Aorta (tissue), 5 donors: Measurements from ENCODE around the gene PDE10A. TPM values are rescaled to one million over a fixed set of nuclear protein-coding genes. Genes with fewer than 3 reads are reported as not detected.
"Not testable (repeated sequence)": the region's sequence is repeated elsewhere in the genome, so short reads cannot be mapped to it uniquely, and the experiment has no call there.

ENCODE experiments used
- ATAC-seq: fragments of 200-7000 bp; cut with Tn5 transposase; one replicate; pipeline ENCODE4 v1.9.1; 2022; ENCODE audit warnings: moderate library complexity; ENCODE audit not compliant: low FRiP score
- DNase-seq, 2 donors: peaks; one replicate each; pipeline ENCODE4 v3.0.0-alpha.2; 2020
- H3K27ac ChIP-seq, 2 donors: one replicate each; pipeline ENCODE4 v1.5.1; 2013; ENCODE audit warnings: low read length in 2 of 2, mild to moderate bottlenecking in 2 of 2, moderate library complexity in 2 of 2, control low read depth in 1 of 2, inconsistent platforms in 1 of 2, low read depth in 1 of 2
- H3K27me3 ChIP-seq, 2 donors: one replicate each; pipeline ENCODE4 v1.6.1; 2013; ENCODE audit warnings: control low read depth in 1 of 2, low read length in 1 of 2, mild to moderate bottlenecking in 1 of 2, moderate library complexity in 1 of 2; ENCODE audit not compliant: insufficient read depth in 2 of 2, control insufficient read depth in 1 of 2
- H3K36me3 ChIP-seq, 2 donors: one replicate each; pipeline ENCODE4 v1.6.1; 2013; ENCODE audit warnings: control low read depth in 1 of 2, low read length in 1 of 2, mild to moderate bottlenecking in 1 of 2; ENCODE audit not compliant: insufficient read depth in 2 of 2, control insufficient read depth in 1 of 2
- H3K4me1 ChIP-seq, 2 donors: one replicate each; pipeline ENCODE4 v1.6.1; 2013; ENCODE audit warnings: low read length in 2 of 2, control low read depth in 1 of 2, mild to moderate bottlenecking in 1 of 2, moderate library complexity in 1 of 2; ENCODE audit not compliant: insufficient read depth in 2 of 2, control insufficient read depth in 1 of 2
- H3K4me3 ChIP-seq, 2 donors: one replicate each; pipeline ENCODE4 v1.5.1; 2013; ENCODE audit warnings: low read length in 2 of 2, control low read depth in 1 of 2, mild to moderate bottlenecking in 1 of 2
- H3K9me3 ChIP-seq: one replicate; pipeline ENCODE4 v1.6.1; 2013; ENCODE audit warnings: mild to moderate bottlenecking, low read length; ENCODE audit not compliant: control insufficient read depth
- WGBS, 2 donors: extraction: QIAGEN DNeasy Blood & Tissue Kit; methylation state at CpG; one replicate each; pipeline ENCODE4 v1.1.7; 2013; 5-methylcytosine and 5-hydroxymethylcytosine counted together
- intact Hi-C, 2 donors: fragments of 100-400 bp; cut with DNase I; formaldehyde crosslinking; loops; one replicate each; pipeline versions ENCODE4 v1.14.2 to v1.15.0; 2022
- polyA plus RNA-seq, 2 donors: library from polyadenylated mRNA; stranded (reverse); fragments of 200-250 nt; gene quantifications; one replicate each; pipeline ENCODE4 v1.2.3, GENCODE V29; 2013
- total RNA-seq, 2 donors: library from RNA; stranded (reverse); fragmentation: NEBNext Ultra II Directional; extraction: Animal tissue kit (Norgen Biotek cat#: 25700); gene quantifications; one replicate each; pipeline ENCODE4 v1.2.1, GENCODE V29; 2021
- donor health status: healthy with polysubstance abuse.
- donor health status: Bipolar disorder and iron deficiency.
- donor health status: DM: no; HTN: no; CAD: no.
- donor health status: DM: no; HTN: no; CAD: no.
- donor health status: DM: yes; HTN: yes; CAD: no.

PDE10A gene
- total and polyA plus RNA-seq, 4 donors = 0.75 to 17.1 (median 6.2) TPM

- WGBS, 2 donors = 90 to 91% methylated on average over 9 of the region's 9 CpGs
- no peak overlapping the region for H3K4me3 ChIP-seq
- intact Hi-C loops = no loop called here
Observed at GRCh38 chr6:165468340-165469235, 194.5 kb downstream of the PDE10A start.

DNA sequence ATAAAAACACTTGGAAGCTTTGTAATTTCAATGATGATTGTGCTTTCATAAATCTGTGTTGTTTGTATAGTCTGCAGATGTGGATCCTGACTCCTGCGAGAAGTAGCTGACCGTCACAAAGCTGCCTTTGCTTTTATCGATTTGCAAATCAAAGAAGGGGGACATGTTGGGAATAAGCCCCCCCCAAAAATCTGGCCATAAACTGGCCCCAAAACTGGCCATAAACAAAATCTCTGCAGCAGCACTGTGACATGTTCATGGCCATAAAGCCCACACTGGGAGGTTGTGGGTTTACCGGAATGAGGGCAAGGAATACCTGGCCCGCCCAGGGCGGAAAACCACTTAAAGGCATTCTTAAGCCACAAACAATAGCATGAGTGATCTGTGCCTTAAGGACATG is 199.5 kb downstream of the PDE10A start:
- H3K4me1 ChIP-seq, H3K27me3 ChIP-seq, ATAC-seq, H3K27ac ChIP-seq, intact Hi-C loops, DNase-seq, H3K4me3 ChIP-seq, H3K9me3 ChIP-seq, H3K36me3 ChIP-seq: not testable (repeated sequence)
- WGBS, 2 donors = 97 to 99% methylated on average over 6 of the region's 6 CpGs

More at GRCh38 chr6:165468340-165469235, 194.5 kb downstream of the PDE10A start:
- ATAC-seq (no peak), DNase-seq (no peak)
- Histone ChIP-seq H3K27me3 (no peaks in the 10 kb centered on the region), H3K27ac (no peak overlapping the region), H3K9me3 (no peaks in the 10 kb centered on the region), H3K36me3 (no peaks in the 10 kb centered on the region), H3K4me1 (no peaks in the 10 kb centered on the region)

GRCh38 chr6:165459605-165460301 is 203.3 kb downstream of the PDE10A start:
- H3K36me3 ChIP-seq, H3K9me3 ChIP-seq, ATAC-seq, DNase-seq, H3K4me3 ChIP-seq, H3K27me3 ChIP-seq, intact Hi-C loops, H3K27ac ChIP-seq, H3K4me1 ChIP-seq: not testable (repeated sequence)
- 4 to 5% methylated on average over 12 of the region's 12 CpGs for WGBS, 2 donors

DNA sequence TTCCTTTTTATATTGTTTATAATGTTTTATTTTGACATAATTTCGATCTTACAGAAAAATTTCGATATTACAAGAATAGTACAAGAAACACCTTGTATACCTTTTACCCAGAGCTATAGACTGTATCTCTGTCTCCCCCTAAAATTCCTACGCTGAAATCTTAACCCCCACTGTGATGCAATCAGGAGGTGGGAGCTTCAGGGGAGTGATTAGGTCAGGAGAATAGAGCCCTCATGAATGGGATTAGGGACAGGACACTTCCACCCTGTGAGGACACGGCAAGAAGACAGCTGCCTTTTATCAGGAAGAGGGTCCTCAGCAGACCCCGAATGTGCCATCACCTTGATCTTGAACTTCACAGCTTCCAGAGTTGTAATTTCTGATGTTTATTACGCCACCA is 204.9 kb downstream of the PDE10A start:
- Histone ChIP-seq H3K4me3 (no peak overlapping the region), H3K4me1 (no peaks in the 10 kb centered on the region), H3K9me3 (no peaks in the 10 kb centered on the region), H3K27ac (no peak overlapping the region), H3K36me3 (no peaks in the 10 kb centered on the region), H3K27me3 (no peaks in the 10 kb centered on the region)
- DNase-seq (no peak), ATAC-seq (no peak)
- intact Hi-C loops = no loop called here
- 94 to 97% methylated on average over 6 of the region's 6 CpGs for WGBS, 2 donors

DNA sequence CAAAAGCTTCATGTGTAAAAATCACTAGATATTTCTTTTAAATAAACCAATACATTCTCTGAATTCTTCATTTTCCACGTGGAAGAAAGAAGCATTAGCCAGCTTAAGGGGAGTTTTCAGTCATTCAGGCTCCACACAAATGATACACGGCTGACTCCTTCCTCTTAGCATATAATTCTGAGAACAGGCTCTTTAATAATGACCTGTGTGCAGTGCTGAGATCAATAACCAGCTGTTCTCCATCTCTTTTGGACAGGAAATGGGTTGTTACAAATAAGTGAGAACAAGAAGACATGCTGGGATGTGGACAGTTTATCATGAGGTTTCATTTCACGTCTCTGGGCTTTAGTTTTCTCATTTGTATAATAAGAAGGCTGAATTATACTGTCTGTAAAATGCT is 206.8 kb downstream of the PDE10A start:
- intact Hi-C loops = no loop called here
- no peaks in the 10 kb centered on the region for H3K9me3 ChIP-seq
- H3K4me3 ChIP-seq = no peak overlapping the region
- no peak overlapping the region for H3K27ac ChIP-seq
- 48 to 49% methylated on average over 3 of the region's 3 CpGs for WGBS, 2 donors
- no peak for ATAC-seq
- no peaks in the 10 kb centered on the region for H3K27me3 ChIP-seq
- no peaks in the 10 kb centered on the region for H3K36me3 ChIP-seq
- DNase-seq = no peak
- no peaks in the 10 kb centered on the region for H3K4me1 ChIP-seq

GRCh38 chr6:165455488-165455887 is 207.6 kb downstream of the PDE10A start:
- Histone ChIP-seq H3K27ac (no peak overlapping the region), H3K4me3 (no peak overlapping the region), H3K36me3 (no peaks in the 10 kb centered on the region), H3K9me3 (no peaks in the 10 kb centered on the region), H3K27me3 (no peaks in the 10 kb centered on the region), H3K4me1 (no peaks in the 10 kb centered on the region)
- no peak for DNase-seq
- 94 to 95% methylated on average over 3 of the region's 3 CpGs for WGBS, 2 donors
- intact Hi-C loops = no loop called here
- ATAC-seq = no peak

GRCh38 chr6:165453395-165453794 is 209.6 kb downstream of the PDE10A start:
- Histone ChIP-seq H3K9me3 (no peaks in the 10 kb centered on the region), H3K36me3 (no peaks in the 10 kb centered on the region), H3K4me3 (no peak overlapping the region), H3K27ac (no peak overlapping the region), H3K27me3 (no peaks in the 10 kb centered on the region), H3K4me1 (no peaks in the 10 kb centered on the region)
- intact Hi-C loops = no loop called here
- DNase-seq (no peak), ATAC-seq (no peak)
- 91 to 94% methylated on average over 2 of the region's 2 CpGs for WGBS, 2 donors

GRCh38 chr6:165451838-165452237 is 211.2 kb downstream of the PDE10A start:
- no peaks in the 10 kb centered on the region for H3K9me3 ChIP-seq
- WGBS, 2 donors = 93 to 98% methylated on average over 2 of the region's 2 CpGs
- no peak overlapping the region for H3K4me3 ChIP-seq
- no peaks in the 10 kb centered on the region for H3K36me3 ChIP-seq
- no peak overlapping the region for H3K27ac ChIP-seq
- no peaks in the 10 kb centered on the region for H3K27me3 ChIP-seq
- no peak for ATAC-seq
- no peaks in the 10 kb centered on the region for H3K4me1 ChIP-seq
- DNase-seq = no peak
- intact Hi-C loops = no loop called here

GRCh38 chr6:165448210-165448609 is 214.8 kb downstream of the PDE10A start:
- H3K9me3 ChIP-seq = no peaks in the 10 kb centered on the region
- no peaks in the 10 kb centered on the region for H3K36me3 ChIP-seq
- H3K4me3 ChIP-seq = no peak overlapping the region
- H3K27me3 ChIP-seq = no peaks in the 10 kb centered on the region
- intact Hi-C loops = no loop called here
- H3K27ac ChIP-seq = no peak overlapping the region
- no peak for DNase-seq
- ATAC-seq = no peak
- 84 to 87% methylated on average over 4 of the region's 4 CpGs for WGBS, 2 donors
- H3K4me1 ChIP-seq = no peaks in the 10 kb centered on the region
